Effector CD8-positive, alpha-beta T cell (primary cell): ENCODE data around the gene KRT85.
"Not testable (repeated sequence)": the region's sequence is repeated elsewhere in the genome, so short reads cannot be mapped to it uniquely, and the experiment has no call there.

Source experiments
- DNase-seq: peaks from one replicate; lab custom pipeline; 2025; lab: John Stamatoyannopoulos, UW
- total RNA-seq, 4 experiments: gene quantifications; one replicate each; lab custom pipeline; 2026; lab: John Stamatoyannopoulos, UW

The KRT85 gene
- 0 reads per million in 4 experiments for total RNA-seq

- no peak for DNase-seq
These were observed at the start of gene KRT85 for GRCh38 chr12:52366738-52367485. Gene KRT85, minus strand, starts transcription at chr12:52367481. Its CDS starts 76 bp downstream, at chr12:52367405.

GRCh38 chr12:52416795-52417194 is 49.5 kb upstream of the KRT85 start:
- no peak for DNase-seq

GRCh38 chr12:52415870-52416750 is 48.8 kb upstream of the KRT85 start:
- no peak for DNase-seq

- no peak for DNase-seq
These were observed 47.7 kb upstream of the KRT85 start for GRCh38 chr12:52414936-52415335.

GRCh38 chr12:52413782-52414345 is 46.6 kb upstream of the KRT85 start:
- DNase-seq, result no peak

GRCh38 chr12:52413202-52413601 is 45.9 kb upstream of the KRT85 start:
- no peak for DNase-seq

GRCh38 chr12:52411815-52412214 is 44.5 kb upstream of the KRT85 start:
- DNase-seq, result no peak

GRCh38 chr12:52410589-52411248 is 43.4 kb upstream of the KRT85 start:
- DNase-seq, result not testable (repeated sequence)

GRCh38 chr12:52407918-52408317 is 40.6 kb upstream of the KRT85 start:
- no peak for DNase-seq

GRCh38 chr12:52405922-52406385 is 38.7 kb upstream of the KRT85 start, which contains the start of gene KRT82:
Gene KRT82, minus strand, starts transcription at chr12:52406335. Its CDS starts 58 bp downstream, at chr12:52406277.
- DNase-seq, result no peak

GRCh38 chr12:52404951-52405350 is 37.7 kb upstream of the KRT85 start:
- no peak for DNase-seq

GRCh38 chr12:52403561-52403960 is 36.3 kb upstream of the KRT85 start:
- no peak for DNase-seq

GRCh38 chr12:52402873-52403540 is 35.7 kb upstream of the KRT85 start:
- DNase-seq, result no peak

- DNase-seq, result no peak
These were observed 35.1 kb upstream of the KRT85 start for GRCh38 chr12:52402377-52402776.

- no peak for DNase-seq
These were observed 34.6 kb upstream of the KRT85 start for GRCh38 chr12:52401926-52402325.

- DNase-seq, result no peak
These were observed 34.2 kb upstream of the KRT85 start for GRCh38 chr12:52401526-52401925.

GRCh38 chr12:52400906-52401305 is 33.6 kb upstream of the KRT85 start:
- no peak for DNase-seq

- DNase-seq, result no peak
These were observed 32.5 kb upstream of the KRT85 start for GRCh38 chr12:52399756-52400155.

GRCh38 chr12:52398176-52398575 is 30.9 kb upstream of the KRT85 start:
- no peak for DNase-seq

- DNase-seq, result no peak
These were observed 29.4 kb upstream of the KRT85 start for GRCh38 chr12:52396656-52397055.

- DNase-seq, result no peak
These were observed 28.6 kb upstream of the KRT85 start for GRCh38 chr12:52395761-52396434.
